Hematopoietic multipotent progenitor cell treated with erythropoietin and hydrocortisone succinate and interleukin-3 and kit ligand, for 4 days (in vitro differentiated cells): ENCODE results near the gene SLC7A6OS.

Source experiments
- DNase-seq: peaks from one replicate; pipeline ENCODE4 v3.0.0-alpha.2; 2015

SLC7A6OS gene

DNA sequence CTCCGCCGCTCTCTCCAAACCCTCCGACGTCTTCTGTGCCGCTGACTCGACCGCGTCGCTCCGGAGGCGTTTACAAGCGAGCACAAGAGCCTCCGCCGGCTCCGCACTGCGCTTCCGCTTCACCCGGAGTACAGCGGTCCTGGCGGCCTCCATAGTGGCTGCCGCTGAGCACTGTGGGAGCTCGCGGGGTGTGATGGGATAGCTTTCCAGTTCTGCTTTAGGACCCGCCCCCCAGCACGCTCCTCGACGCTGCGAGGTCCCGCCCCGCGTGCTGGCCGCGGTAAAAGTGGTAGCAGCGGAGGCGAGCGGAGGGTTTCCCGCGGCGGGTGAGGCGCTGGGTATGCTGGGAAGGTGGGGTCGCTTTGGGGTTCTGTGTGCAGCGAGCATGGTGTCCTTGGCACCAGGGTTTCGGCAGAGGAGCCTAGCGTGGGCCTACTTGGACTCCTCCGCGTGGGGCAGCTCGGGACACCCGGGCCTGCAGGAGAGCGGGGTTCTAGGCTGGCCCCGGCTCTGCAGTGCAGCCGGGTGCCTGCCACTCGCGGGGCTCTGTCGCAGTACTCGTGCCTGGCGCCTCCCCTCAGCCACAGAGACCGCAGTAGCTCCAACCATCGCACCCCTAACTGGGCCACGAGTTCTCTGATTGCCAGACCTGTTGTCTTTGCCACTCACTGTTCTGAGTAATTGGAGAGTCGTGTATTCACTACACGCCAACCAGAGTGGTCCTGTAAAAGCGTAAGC lies at the start of gene SLC7A6OS, which contains the start of gene PRMT7:
Gene SLC7A6OS, minus strand, starts transcription at position 173 of the 738 bp plus-strand sequence. Its CDS starts 20 bp downstream, at position 153.
Gene PRMT7, plus strand, starts transcription at position 246 of the 738 bp plus-strand sequence. CDS start 4,961 bp downstream, outside the sequence.
- DNase-seq = peak; percentile 98

DNA sequence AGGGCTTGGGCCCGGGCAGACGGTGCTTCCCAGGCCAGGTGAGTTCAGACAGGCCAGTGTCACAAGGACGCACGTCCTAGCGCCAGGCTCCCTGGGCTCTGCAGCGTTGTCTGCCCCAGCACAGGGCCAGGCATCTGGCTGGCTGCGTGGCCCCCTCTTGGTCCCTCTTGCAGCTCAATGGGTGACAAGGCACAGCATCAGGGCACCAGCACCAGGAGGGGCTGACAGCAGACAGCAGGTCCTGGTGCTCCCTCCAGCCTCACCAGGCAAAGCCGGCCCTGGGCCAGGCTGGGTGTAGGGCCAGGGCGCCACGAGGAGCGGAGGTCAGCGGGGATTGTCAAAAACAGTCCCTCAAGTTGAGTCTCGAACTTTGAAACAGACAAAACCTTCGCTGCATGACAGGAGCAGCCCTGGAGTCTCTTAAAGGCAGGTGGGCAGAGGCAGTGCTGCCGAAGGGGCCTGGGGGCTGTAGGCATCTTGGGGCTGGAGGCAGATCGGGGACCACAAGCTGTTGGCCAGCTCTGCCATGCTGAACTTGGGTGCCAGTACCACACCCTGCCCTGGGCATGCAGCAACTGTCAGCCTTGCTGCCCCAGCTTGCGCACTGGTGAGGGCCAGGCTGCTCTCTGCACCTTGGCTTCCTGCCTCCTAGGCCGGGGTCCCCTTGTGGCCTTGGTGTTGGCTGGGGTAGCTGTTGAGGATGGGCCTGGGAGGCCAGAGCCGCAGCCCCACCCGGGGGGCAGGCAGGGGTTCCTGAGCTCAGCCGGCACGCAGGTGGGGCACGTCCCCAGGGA lies 48.8 kb upstream of the SLC7A6OS start:
- DNase-seq = no peak

DNA sequence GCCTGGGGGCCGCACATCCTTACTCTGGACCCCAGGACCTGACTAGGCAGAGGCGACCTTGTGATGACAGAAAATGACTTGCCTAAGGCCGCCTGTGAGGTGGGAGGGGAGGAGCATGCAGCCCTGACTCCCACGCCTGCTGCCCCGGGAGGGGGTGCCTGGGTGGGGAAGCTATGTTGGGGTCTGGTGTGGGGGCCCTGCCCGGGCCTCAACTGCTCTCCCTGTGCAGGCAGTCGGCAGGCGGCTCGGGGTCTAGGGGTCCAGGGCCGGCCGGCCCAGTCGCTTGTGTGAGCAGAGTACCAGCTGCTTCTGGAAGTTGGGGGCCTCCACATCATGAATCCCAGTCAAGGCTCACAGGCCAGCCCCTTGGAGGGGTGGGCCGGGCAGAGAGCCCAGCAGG lies 48.2 kb upstream of the SLC7A6OS start:
- DNase-seq = no peak

DNA sequence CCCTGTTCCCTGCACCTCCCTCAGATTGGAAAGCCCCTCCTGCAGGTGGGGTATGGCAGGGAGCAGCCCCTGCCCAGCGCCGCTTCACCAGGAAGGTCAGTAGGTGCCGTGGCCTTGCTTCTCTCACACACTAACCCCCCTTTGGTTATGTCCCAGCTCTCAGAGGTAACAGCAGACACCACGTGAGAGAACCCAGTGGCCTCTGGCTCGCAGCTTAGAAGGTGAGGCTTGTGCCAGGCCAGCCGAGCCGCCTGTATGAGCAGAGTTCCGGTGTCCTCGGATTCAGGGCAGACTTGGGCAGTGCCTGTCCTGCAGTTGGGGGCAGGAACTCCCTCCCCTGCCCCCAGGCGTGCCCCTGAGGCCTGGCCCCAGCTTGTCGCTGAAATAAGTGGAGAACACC lies 47.2 kb upstream of the SLC7A6OS start:
- DNase-seq = no peak

DNA sequence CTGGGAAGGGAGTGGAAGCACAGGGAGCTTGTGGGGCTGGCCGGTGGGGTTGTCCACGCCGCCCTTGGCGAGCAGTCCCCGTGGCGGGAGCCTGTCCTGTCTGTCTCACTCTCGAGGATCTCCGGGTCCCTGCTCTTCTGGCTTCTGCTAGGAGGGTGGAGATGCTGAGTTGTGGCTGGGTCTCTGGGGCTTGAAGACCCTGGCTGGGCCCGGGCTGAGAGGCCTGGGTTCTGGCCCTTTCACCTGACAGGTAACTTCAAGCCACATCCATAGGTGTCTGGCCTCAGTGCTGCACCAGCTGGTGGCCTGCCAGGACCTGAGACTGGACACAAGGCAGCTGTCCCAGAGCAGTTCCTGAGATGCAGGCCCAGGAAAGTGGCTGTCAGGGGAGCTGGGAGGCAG lies 46.8 kb upstream of the SLC7A6OS start:
- DNase-seq = no peak

DNA sequence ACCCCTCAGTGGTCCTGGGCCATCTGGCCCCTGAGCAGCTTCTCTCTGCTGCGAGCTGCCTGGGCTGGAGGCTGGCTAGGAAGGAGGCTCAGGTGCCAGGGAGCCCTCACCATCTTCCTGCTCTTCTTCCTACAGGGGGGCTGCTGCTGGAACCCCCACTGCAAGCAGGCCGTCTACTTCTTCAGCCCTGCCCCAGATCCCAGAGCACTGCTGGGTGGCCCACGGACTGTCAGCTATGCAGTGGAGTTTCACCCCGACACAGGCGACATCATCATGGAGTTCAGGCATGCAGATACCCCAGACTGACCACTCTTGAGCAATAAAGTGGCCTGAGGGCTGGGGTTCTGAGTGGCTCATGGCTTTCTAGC lies 46.2 kb upstream of the SLC7A6OS start:
- no peak for DNase-seq

DNA sequence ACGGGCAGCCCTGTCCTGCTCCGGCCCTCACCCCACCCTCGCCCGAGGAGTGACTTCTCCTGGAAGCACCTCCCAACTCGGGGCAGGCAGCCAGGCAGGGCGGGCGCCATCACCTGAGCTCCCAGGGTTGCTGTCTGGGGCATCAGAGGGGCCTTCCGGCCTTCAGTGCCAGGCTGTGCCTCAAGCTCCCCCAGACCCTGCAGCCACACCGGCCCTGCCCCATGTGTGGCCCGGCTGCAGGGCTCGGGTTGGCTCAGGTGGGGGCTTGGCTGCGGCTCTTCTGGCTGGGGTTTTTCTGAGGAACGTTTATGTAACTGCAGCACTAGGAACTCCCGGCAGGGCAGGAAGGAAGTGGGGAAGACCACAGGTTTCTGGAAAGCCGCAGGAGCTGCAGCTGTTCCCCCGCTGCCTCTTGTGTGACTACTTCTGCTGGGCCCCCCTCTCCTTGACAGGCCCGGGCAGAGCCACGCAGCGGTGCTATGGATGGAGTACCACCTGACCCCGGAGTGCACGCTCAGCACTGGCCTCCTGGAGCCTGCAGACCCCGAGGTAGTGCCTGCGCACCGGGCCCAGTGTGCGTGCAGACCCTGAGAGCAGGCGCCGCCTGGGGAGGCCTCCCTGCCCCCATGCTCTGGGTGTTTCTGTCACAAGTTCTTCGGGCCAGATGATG lies 45.6 kb upstream of the SLC7A6OS start:
- DNase-seq = peak; percentile 92

DNA sequence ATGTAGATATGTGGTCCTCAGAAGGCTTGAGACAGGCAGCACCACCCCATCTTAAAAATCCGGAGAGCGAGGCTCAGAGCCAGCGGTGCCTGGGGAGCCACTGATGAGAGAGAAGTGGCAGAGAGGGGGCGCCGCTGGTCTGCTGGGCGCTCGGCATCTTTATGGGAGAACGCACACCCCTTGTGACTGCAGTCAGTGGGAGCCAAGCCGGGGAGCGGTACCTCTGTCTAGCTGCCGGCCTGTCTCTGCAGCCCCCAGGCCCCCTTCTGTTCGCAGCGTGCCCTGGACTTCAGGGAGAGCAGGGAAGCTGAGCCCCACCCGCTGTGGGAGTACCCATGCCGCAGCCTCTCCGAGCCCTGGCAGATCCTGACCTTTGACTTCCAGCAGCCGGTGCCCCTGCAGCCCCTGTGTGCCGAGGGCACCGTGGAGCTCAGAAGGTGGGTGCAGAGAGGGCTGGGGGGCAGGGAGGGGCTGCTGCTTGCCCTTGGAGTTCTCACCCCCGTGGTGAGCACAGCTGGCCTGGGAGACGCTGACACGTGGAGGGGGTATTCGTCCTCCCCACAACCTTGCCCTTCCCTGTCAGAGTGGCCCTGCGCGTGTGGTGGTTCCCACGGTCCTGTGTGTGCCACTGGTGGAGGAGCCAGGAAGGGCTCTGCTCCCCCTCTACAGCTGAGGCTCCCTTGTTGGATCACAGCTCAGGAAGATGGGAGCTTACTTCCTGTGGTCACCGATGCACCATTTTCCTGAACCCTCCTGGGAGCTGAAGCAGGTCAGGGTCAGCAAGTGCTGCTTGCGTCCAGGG lies 44.9 kb upstream of the SLC7A6OS start:
- peak; percentile 40 for DNase-seq

DNA sequence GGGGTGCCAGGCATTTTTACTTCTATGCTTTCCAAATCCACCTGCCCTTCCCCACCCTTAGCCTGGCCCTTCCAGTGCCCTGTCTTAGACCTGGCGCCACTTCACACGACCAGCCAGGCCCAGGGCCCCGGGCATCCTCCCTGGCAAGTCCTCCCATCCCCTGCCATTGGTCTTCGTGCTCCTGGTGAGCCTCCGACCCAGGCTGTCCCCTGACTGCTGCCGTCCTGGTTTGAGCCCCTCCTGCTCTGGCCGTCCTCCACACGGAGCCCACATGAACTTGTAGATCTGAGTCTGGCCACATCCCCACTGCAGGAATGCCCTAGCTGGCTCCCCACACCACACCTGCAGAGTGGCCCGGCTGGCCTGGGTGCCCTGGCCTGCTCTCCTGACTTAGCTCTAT lies 44.1 kb upstream of the SLC7A6OS start:
- no peak for DNase-seq

DNA sequence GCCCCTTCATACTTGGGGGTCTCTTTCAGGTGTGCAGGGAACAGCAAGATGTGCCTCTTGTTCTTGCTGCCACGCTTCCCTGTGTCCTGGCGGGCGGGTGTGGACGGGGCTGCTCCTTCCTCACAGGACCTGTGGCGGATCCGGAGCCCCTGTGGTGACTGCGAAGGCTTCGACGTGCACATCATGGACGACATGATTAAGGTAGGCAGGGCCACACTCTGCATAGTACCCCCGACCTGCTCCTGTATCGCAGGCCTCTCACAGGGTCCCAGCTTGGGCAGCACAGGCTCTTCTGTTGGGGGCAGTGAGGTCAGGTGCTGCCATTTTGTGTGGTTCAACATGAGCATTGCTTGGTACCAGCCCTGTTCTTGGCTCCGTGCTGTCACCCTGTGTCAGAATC lies 42.6 kb upstream of the SLC7A6OS start:
- DNase-seq = no peak

DNA sequence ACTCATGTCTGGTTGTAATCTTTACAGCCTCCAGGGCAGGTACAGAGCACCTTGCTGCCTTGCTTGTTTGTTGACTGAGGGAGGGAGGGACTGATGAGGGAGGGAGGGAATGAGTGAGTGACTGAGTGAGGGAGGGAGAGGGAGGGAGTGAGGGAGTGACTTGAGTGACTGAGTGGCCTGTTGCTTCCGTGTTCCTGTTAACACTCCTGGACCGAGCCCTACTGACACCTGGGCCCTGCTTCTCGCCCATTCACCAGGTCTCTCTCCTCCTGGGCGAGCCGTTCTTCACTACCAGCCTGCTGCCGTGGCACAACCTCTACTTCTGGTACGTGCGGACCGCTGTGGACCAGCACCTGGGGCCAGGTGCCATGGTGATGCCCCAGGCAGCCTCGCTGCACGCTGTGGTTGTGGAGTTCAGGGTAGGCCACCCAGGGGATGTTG lies 41.3 kb upstream of the SLC7A6OS start:
- DNase-seq = no peak

DNA sequence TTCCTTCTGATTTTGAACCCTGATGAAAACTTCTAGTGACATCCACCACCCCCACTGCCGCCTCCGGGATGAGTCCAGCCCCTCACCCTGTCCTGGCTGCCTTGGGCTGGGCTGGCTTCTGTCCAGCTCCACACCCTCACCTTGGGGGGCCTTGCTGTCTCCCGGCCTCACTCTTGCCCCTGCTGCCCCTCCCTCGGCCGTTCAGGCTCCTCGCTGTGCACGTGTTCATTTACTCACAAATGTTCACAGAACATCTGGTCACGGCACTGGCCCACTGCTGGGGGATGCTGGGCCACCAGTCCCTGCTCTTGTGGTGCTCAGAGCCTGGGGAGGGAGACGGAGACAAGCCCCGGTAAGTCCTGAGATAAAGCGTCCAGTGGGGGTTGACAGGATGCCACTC lies 40.7 kb upstream of the SLC7A6OS start:
- DNase-seq = no peak

DNA sequence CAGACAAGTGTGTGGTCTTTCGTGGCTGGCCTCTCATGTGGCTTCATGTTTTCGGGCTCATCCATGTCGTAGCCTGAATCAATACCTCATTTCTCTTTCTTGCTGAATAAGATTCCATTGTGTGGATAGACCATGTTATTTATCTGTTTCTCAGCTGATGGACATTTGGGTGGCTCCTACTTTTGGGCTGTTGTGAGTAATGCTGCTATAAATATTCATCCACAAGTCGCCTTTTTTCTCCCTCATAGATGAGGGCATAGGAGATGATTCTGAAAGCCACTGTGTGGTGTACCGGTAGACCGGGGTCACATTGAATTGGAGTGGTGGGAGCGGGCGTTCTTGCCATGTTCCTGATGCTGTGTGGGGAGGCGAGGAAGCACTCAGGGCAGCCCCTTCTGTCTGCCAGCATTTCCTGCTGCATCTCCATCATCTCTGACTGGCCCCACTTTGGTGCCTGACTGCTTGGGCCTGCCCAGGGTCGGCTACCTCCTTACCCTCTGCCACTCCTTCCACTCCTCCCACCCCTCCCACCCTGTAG lies 40.1 kb upstream of the SLC7A6OS start:
- no peak for DNase-seq

DNA sequence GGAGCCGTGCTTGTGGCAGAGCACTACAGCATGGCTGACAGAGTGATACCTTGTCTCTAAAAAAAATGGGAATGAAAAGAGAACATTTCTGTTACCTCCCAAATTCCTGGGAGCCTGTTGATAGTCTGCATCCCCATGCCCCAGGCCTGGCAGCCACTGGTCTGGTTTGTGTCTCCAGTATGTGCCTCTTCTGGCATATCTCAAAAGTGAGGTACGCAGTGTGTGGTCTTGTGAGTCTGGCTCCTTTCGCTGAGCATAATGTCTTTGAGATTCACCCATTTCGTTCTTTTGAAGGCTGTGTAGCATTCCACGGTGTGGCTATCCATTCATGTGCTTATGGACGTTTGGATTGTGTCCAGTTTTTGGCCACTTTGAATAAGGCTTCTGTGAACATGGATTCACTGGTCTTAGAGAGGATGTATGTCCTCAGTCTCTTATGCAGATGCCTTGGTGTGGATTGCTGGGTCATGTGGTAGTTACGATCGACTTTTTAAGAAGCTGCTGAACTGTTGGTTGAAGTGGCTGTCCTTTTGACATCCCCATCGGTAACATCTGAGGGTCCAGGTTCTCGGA lies 39.2 kb upstream of the SLC7A6OS start:
- DNase-seq = no peak

DNA sequence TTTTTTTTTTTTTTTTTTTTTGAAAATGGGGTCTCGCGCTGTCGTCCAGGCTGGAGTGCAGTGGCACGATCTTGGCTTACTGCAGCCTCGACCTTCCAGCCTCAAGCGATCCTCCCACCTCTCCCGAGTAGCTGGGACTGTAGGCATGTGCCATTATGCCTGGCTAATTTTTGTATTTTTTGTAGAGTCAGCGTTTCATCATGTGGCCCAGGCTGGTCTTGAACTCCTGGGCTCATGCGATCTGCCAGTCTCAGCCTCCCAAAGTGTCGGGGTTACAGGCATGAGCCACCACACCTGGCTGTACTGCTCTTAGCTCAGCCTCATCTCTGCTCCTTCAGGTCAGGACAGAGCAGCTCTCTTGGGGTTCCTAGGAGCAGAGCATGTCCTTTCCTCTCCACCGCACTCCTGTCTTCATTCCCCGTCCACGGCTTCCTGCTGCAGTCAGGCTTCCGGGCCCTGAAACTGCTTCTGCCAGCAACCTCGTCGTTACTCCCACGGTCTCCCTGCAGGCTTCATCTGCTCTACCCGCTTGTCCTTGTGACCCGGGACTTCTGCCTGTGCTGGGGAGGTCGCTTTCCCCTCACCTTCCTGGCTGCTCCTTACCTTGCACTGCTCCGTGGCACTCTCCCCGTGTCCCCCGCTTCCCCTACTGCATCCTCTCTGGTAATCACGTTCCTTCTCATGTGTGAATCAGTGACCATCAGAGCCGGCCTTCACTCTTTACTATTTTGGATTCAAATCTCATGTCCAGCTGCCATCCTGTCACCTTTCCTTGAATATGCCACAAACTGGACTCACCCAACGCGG lies 38.1 kb upstream of the SLC7A6OS start:
- no peak for DNase-seq

DNA sequence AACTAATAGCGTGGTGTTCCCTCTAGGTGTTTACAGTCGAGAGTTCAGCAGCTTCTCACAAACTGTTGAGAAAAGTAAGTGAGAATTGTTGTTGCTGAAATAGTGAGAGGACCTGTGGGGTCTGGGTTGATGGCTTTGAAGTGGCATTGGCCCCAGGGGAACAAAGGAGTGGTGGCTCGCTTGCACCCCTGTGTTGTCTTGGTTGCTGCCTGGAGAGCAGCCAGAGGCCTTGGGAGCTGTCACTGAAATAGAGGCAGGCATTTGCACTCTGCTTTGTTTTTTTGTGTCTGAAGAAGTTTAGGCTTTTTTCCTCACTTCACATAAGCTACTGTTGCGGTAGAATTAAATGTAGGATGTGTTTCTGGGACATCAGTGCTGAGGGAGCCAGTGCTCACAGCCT lies 36.9 kb upstream of the SLC7A6OS start:
- DNase-seq = no peak

DNA sequence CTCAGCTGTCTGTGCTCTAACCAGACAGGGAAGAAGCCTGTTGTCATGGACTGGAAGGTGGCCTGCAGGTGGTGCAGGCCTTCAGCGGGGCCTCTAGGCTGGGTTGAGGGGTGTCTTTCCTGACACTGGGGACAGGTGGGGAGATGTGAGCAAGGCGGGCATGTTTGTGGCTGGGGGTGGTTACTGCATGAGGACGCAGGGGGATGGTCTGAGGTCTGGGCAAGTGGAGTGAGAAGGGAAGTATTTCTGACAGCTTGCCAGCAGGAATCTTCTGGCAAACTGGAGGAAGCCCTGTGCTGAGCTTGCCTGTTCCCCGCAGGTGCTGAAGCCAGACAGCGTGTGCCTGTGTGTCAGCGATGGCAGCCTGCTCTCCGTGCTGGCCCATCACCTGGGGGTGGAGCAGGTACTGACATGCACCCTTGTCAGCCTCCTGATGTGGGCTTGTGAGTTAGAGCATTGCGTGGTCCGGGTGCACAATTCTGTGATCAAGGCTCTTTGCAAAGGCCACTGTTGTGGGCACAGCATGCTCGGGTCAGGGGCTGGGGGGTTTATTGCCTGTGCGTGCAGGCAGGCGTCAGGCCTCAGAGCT lies 36.2 kb upstream of the SLC7A6OS start:
- no peak for DNase-seq

DNA sequence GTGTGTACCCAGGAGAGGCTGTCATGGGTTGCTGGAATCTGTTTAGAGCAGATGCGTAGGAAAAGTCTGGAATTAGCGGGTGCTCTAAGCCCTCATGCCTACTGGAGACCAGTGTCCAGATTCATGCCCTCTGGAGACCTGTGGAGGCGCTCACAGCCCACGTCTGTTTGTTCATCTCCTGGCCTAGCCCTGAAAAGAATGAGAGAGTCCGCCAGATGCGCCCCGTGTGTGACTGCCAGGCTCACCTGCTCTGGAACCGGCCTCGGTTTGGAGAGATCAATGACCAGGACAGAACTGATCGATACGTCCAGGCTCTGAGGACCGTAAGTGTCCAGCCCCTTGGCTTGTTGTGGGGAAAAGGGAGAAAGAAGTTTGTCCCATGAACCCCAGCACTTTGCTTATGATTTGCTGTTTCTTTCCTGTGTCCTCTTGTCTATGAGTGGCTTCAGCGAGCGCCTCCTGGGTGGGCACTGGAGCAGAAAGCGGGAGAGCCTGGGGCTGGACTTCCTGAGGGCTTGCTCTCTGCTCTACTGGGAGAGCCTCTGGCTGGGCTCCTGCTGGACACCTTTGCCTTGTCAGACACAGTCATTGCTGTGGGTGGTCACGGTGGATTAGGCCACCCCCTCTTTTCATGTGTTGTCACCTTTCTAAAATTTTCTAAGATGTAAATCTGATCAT lies 35.4 kb upstream of the SLC7A6OS start:
- DNase-seq = no peak

DNA sequence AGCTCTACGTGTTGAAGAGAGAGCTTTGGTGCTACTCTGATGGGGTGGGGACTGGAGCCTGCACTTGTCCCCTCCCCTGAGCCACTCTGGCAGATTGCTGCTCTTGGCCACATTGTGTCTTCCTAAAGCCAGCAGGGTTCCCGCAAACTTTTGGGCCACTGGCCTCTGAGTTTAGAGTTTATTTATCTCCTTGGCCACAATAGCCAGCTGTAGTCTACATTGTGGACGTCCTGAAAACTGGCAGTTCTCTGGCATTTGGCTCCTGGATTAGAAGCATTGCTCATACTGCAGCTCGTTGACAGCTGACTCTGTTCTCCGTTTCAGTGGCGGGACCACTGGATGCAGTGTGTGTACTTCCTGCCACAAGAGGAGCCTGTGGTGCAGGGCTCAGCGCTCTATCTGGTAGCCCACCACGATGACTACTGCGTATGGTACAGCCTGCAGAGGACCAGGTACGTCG lies 34.6 kb upstream of the SLC7A6OS start:
- DNase-seq = no peak

DNA sequence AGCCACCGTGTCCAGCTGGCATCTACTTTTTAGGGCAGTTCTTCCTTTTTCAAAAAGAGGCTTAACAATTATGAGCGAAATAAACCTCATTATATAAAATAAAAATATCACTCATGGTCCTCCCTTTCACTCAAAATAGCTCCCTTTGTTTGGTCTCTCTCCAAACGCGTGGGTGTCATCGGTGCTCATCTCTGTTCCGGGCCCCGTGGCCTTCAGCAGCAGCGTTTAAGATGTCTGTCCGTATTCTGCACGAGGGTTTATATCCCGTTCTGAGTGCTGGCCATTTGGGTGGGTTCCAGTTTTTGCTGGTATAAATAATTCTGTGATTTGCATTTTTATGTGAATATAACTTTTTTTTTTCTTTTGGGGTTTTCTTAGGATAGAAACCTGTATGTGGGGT lies 33.5 kb upstream of the SLC7A6OS start:
- no peak for DNase-seq
